Right hindlimb (tissue), 1 donor: ENCODE measurements around the gene NOL9.
"Not testable (repeated sequence)": the region's sequence is repeated elsewhere in the genome, so short reads cannot be mapped to it uniquely, and the experiment has no call there.

ENCODE experiments used
- DNase-seq: peaks from one replicate; pipeline ENCODE4 v3.0.0-alpha.2; 2018

Gene NOL9

GRCh38 chr1:6554031-6554906 lies at the start of gene NOL9:
Gene NOL9, minus strand, starts transcription at chr1:6554513. Its CDS starts 11 bp downstream, at chr1:6554502.
- peak; percentile 97 for DNase-seq

GRCh38 chr1:6603238-6603914 lies 49.1 kb upstream of the NOL9 start:
- peak; percentile 91 for DNase-seq

DNA sequence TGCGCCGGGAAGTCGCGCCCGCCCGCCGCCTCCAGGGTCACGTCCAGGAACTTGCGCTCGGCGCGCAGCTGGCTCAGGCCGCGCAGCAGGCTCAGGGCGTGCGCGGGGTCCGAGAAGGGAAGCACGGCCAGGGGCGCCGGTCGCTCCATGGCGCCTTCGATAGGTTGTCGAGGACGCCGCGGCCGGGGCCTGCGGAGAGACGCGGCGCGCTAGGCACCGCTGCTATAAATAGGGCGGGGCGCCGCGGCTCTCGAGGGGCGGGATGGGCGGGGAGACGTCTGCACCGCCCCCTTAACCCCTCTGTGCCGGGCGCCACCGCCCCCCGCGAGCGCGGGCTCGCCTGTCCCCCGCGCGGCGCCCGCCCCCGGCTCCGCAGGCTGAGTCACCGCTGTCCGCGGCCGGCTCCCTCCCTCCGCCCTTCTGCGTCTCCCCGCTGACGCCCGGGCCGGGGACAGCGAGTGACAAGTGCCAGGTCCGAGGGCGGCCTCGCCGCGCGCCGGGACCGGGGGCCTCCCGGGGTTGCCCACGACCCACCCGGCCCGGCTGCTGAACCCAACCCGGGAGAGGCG lies 48.4 kb upstream of the NOL9 start, which contains the start of gene KLHL21:
TSS of gene KLHL21 (minus strand) at position 201 of the 569 bp plus-strand sequence. CDS start at position 149, 52 bp downstream.
- peak; percentile 93 for DNase-seq

- peak; percentile 49 for DNase-seq
These were observed 47.8 kb upstream of the NOL9 start for GRCh38 chr1:6601923-6602668.

DNA sequence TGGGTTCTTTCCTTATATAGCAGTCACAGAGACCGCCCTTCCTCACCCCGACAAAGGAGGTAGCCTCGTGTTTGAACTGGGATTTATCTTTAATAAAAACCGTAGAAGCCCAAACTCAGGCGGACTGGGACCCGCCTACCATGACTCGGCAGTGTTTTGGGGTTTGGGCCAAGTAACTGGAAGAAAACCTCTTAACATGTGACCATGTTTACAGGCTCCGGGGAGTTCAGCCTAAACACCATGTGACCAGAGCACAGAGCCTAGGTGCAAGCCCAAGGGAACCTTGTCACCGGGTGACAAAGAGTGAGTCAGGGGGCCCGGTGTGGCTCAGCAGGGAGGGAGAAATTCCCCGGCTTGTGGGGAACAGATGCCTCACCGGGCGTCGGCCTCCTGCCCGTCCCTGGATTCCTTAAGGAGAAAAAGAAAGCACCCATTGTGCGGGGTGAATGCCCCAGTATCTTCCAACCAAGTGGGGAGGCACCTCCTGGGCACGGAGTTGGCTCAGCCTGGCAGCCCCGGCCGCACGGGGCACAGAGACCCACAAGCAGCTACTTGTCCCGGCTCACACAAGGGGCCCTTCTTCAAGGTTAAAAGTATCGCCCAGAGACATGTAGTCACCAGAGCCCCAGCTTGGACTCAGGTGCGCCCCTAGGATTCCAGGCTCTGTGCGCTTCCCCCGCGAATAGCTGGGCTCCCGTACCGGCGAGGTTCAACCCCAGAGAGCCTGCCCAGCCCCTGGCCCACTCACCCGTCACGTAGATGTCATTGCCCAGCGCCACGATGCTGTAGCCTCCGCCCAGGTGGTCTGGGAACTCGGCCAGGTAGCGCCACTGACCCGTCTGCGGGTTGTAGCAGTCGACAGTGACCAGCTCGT lies 47.0 kb upstream of the NOL9 start:
- DNase-seq = peak; percentile 71

DNA sequence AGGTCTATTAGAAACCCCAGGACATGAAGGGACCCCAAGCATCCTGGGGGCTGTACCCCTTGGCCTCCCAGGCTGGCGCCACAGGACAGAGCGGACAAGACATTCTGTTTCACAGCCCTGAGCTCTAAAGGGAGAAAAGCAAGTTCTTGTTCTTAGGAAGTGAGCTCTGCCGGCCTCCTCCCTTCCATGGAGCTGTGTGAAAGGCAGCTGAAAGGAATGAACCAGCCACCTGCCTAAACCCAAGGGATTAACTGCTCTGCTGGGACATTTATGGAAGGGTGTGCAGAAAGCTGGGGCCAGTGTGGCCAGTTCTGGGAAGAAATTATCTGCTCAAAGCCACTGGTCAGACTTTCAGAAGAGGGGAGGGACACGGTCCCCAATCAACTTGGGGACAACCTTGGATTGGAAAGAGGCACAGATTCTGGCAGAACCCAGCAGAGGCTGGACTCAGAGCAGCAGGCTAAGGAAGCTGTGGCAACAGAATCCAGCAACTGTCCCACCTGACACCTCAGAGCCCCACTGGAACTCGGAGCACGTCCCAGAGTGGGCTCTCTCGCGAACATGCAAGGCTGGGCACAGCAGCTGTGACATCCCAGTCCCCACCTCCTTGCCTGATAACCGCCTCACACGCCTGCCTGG lies 46.2 kb upstream of the NOL9 start:
- DNase-seq = no peak

- DNase-seq = not testable (repeated sequence)
These were observed 45.7 kb upstream of the NOL9 start for GRCh38 chr1:6599991-6600390.

- DNase-seq = no peak
These were observed 45.0 kb upstream of the NOL9 start for GRCh38 chr1:6599141-6599975.

DNA sequence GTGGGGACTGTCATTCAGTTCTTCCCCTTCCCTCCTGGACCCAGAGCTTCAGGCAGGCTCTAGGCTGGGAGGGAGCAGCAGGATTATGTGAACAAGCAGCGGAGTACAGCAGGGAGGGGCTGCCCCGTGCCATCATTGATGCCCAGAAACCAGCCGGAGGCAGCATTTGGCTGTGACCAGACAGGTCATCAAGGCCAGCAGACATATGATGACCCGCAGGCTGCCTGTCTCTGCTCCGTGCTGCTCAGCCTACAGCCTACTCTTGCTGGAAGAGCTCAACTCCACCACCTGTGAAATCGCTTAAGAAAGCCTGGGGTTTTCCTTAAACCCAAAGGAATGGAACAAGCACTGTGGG lies 43.4 kb upstream of the NOL9 start:
- no peak for DNase-seq

DNA sequence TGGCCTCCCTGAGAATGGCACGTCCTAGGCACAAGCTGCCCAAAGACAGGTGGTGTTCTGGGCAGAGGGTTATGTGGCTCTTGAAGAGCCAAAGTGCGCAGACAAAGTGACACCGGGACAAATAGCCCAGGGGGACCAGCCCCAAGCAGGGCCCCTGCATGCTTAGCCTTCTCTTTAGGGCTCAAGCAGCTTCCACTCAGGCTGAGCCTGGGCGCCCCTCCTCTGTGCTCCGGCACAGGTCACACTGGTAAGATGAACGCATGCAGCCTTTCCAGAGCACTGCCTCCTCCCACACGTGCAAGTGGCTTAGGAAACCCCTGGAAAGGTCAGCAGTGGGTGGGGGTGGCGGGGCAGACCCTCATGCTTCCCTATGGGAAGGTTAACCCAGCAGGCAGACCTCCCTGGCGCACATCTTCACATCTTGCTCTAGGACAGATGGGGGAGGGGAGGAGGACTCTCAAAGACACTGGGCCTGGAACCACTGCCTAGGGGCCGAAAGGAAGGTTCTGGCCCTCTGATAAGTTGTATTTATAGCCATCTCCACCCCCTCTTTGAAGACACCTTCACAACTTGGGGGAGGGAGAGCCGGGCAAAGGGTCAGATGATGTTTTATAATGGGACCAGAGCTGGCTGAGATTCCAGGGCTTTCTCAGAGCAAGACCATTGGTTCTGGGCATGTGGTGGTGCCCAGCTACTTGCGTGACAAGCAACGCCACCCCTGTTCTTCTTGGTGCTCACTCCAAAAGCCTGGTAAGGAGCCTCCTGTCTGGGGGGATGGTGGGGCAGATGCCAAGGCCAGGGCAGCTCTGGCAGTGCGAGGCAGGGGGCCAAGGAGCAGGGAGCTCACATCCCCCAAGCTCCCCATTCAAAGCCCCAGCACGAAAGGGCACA lies 42.8 kb upstream of the NOL9 start:
- no peak for DNase-seq

DNA sequence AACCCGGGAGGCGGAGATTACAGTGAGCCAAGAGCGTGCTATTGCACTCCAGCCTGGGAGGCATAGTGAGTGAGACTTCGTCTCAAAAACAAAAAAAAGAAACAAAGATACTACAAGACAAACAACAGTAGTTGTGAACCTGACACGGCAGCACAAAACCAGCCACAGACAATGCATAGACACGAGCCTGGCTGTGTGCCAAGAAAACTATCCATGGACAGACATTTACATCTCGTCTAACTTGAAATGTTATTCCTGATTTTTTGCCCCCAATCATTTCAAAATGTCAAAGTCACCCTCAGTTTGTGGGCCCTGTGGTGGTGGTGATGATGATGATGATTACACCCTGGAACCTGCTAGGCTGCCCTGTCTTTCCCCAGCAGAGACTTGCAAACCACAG lies 42.0 kb upstream of the NOL9 start:
- DNase-seq = no peak

DNA sequence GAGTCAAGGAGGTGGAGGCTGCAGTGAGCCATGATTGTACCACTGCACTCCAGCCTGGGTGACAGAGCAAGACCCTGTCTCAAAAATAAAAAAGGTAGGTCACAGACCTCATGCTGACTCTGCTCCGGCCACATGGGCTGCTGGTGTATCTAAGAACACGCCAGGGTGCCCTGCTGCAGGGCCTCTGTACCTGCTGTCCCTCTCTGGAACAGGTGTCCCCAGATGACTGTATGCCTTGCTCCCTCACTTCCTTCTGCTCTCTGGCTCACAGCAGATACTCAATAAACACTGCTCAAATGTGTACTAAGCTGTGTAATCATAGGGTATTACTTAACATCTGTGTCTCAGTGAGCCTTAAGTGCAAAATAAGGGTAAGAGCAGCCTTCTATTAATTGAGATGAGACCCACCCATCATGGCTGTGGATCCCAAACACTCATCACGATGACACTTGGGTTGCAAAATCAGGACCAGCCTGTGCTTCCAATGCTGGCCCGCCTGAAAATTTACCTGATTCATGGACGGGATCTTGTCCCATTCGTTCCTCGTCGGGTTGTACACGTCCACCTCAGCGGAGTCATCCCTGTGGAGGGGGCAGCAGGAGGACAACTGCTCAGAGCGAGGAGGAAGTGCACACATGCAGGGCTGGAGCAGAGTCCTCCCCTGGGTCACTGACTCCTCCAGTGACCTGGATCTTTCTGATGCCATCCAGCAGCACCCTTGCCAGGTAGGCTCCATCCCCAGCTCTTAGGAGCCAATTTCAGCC lies 40.8 kb upstream of the NOL9 start:
- no peak for DNase-seq

DNA sequence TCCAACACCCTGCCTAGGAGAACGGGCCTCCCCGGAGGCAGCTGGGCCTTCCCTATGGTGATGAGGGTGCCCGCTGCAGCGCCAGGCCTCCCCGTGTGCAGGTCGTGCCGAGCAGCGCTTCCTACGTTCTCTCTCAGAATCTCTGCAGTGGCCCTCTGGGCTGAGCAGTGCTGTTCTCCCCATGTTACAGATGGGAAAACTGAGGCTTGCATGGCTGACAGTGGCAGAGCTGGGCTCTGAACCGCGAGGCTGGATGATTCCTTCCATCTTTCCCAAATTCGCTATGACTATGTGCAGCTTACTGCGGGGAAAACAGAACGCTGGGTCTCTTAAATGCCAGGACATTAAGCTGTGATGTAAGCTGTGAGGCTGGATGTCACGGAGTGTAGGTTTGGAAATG lies 39.5 kb upstream of the NOL9 start:
- no peak for DNase-seq

DNA sequence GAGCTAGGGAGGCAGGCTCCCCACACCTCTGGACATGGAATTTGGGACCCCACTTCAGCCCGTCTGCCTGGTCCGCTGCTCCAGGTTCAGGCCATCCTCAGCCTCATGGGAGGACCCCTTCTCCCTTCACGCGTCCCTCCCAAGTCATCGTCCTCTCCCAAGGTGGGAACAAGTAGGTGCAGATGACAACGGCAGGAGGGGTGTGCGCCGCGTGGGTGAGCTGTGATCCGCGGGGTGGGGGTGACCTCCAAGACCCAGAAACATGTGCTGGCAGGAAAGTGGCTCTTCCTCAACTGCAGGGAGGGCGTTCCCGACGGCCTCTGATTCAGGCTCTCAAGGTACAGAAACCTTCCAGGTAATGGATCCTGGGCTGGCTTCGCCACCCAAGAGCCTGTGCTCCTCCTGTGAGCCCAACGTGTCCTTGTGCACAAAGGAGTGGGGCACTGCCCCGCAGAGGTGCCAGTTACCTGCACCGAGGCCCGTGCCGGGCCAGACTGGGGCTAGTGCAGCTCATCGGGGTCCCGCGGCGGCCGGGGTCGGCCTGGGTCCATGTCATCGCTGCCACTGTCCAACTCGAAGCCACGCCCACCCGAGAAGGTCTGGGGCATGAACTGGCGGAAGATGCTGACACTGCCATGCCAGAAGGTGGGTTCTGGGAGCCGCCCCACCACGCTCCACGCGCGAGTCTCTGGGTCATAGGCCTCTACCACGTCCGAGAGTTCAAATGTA lies 38.7 kb upstream of the NOL9 start:
- DNase-seq = no peak

GRCh38 chr1:6592441-6592840 lies 38.1 kb upstream of the NOL9 start:
- no peak for DNase-seq

DNA sequence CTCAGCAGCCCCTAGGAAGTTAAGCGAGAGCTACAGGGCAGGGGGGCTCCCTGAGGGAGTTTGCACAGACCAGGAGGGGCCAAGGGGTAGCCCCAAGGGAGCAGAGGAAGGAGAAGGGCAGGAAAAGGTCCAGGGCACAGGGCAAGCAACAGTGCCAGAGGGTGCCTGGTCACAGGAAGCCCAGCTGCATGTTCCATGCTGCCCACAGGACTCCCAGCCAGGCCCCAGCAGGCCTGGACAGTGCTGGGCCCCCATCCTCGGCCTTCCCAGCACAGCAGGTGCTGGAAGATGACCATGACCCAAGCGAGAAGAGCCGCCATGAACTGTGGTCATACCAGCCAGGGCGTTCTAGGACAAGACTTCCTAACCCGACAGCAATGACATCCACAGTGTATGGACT lies 37.3 kb upstream of the NOL9 start:
- DNase-seq = no peak

- DNase-seq = no peak
These were observed 36.9 kb upstream of the NOL9 start for GRCh38 chr1:6591222-6591621.

GRCh38 chr1:6590046-6590445 lies 35.7 kb upstream of the NOL9 start:
- DNase-seq = no peak
